Colon (tissue), 2 donors: Measurements from ENCODE around the gene KRT78.
"Not testable (repeated sequence)": the region's sequence is repeated elsewhere in the genome, so short reads cannot be mapped to it uniquely, and the experiment has no call there.

Experiments used
- FAIRE-seq: peaks from 2 replicates; lab custom pipeline; 2012; peaks lifted over from hg19 to GRCh38; lab: Jason Lieb, UNC
- donor health status: control.
- donor health status: control.

KRT78 gene

DNA sequence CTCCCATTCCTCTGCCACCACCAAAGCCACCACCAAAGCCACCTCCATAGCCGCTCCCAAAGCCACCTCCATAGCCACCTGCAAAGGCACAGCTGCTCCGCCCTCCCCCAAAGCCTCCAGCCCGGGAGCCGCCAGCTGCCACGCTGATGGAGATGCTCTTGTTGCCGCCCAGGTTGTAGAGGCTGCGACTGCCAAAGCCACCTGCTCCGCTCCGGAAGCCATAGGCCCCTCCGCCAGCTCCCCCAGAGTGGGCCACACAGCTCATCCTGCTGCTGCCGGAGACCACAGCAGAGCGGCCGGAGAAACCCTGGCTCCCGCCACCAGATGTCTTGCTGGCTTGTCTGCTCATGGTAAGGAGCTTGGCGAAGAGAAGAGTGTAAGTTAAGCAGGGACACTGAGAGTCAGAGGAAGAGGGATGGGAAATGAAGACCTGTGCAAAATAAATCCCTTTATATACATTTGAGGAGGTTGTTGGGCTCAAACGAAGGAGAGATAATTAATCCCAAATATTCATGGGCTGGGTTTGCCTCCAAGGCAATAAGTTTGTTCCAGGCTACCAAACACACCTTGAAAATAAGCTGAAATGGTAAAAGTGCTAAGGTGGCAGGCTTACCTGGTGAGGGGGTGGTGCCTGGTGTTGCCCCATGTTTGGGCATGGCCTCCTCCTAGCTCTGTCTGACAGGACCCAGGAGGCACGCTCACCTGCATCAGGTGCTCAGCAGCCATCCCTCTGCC is 52.9 kb downstream of the KRT78 start, which contains the start of gene KRT3:
TSS of gene KRT3 (minus strand) at position 424 of the 735 bp plus-strand sequence. CDS start at position 349, 75 bp downstream.
- FAIRE-seq, result no peak

DNA sequence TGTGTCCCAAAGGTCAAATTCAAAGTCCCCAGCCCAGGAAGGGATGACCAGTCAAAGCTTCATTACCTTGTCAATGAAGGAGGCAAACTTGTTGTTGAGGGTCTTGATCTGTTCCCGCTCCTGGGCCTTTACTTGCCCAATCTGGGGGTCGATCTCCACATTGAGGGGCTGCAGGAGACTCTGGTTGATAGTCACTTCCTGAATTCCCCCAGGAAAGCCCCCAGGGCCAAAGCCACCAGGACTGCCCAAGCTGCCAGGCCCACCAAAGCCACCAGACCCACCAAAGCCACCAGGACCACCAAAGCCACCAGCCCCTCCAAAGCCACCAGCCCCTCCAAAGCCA is 53.5 kb downstream of the KRT78 start:
- not testable (repeated sequence) for FAIRE-seq

DNA sequence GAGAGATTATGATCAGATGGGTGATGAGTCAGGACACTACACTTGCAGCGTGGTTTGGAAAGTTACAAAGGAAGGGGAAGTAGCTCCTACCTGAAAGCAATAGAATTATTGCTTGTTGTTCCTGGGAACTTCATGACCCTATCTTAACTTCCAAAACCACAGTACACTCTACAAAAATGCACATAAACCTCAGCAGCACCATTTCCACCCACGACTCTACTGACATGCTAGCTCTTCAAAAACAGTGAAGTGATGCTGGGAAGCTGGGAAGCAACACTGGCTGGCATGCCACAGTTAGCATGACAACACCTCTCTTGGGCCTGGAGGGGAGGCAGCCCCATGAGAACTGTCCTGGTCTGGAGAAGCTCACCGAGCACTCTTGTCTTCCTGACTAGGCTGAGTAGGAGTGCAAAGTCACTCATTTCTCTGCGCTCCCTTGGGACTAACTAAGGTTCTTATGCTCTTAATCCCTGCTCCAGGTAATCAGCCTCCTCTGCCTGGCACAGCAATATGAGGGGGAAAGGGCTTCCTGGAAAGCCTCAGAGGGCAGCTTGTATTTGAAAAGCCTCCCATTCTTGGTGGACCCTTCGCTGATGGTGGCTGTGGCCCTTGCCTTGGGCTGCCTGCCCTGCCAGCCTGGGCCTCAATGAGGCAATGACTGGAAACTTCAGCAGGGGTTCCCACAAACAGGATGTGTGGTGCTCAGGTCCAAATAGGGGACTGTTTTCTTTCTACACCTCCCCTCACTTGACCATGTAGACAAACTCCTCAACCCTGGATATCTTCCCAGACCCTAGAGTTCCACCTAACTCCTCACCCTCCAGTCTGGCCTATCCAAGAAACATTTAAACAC is 54.1 kb downstream of the KRT78 start:
- no peak for FAIRE-seq

GRCh38 chr12:52792185-52793029 is 56.4 kb downstream of the KRT78 start:
- no peak for FAIRE-seq

- no peak for FAIRE-seq
Observed at GRCh38 chr12:52791271-52792184, 57.3 kb downstream of the KRT78 start.

DNA sequence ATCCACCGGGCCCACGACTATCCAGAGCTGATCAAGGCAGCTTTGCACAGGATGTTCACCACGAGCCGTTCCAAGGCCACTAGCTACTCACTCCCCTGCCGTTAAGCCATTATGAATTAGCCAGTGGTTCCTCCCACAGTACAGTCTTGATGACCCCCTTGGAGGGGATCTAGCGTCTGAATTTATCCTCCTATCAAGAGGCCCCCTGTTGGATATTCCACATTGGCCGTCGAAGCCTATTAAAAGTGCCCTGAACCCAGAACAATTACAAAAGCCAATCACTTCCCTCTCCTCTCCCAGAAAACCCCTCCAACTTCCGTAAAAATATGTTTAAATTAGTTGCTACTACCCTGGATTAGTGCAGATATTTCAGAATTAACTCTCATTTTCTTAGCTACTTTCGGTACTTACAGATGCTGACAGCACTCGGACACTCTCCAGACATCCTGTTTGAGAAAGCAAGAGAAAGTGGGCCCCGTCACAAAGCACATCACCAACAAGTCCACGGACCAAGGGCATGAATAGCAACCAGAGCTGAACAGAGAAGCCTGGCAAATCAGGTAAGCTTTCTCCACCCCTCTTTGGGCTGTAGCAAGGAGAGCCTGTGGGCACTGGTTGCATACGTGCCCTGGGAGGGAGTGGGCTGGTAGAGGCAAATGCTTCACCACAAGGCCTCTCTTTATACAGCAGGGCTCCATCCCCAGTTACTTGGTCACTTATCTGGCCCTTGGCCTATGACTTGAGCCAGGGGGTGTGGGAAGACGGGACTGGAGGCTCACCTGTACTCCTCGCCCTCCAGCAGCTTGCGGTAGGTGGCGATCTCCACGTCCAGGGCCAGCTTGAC is 58.1 kb downstream of the KRT78 start:
- FAIRE-seq, result no peak

GRCh38 chr12:52789637-52790426 is 59.0 kb downstream of the KRT78 start:
- FAIRE-seq, result no peak

- no peak for FAIRE-seq
Observed at GRCh38 chr12:52788876-52789636, 59.7 kb downstream of the KRT78 start.

- FAIRE-seq, result no peak
Observed at GRCh38 chr12:52788192-52788875, 60.5 kb downstream of the KRT78 start.
